ENCODE measurements around the gene PDHB.

GRCh38 chr3:58434511-58434910 lies 879 bp upstream of the PDHB start:
- TF ChIP-seq CTCF (conservative IDR thresholded peaks at IDR 0.05; ENCODE audit: low read length) (no peak), EZH2phosphoT487 (IDR thresholded peaks at IDR 0.05; ENCODE audit: borderline replicate concordance, low read depth, low read length) (no peak)
